GM12872 (cell line): ENCODE data around the gene BCR.

Source experiments
- CTCF ChIP-seq: IDR thresholded peaks from 3 replicates; pipeline ENCODE4 v1.5.1; 2011; ENCODE audit warnings: low read depth, mild to moderate bottlenecking, low read length, moderate library complexity; ENCODE audit not compliant: insufficient read depth

Gene BCR

GRCh38 chr22:23262518-23263332, 82.4 kb downstream of the BCR start:
- no peak for TF ChIP-seq CTCF

- no peak for TF ChIP-seq CTCF
These were observed 83.6 kb downstream of the BCR start for GRCh38 chr22:23263651-23264555.

- no peak for TF ChIP-seq CTCF
These were observed 84.5 kb downstream of the BCR start for GRCh38 chr22:23264610-23265367.

GRCh38 chr22:23265368-23265700, 85.0 kb downstream of the BCR start:
- no peak for TF ChIP-seq CTCF

GRCh38 chr22:23266780-23267179, 86.5 kb downstream of the BCR start:
- TF ChIP-seq CTCF = no peak

GRCh38 chr22:23267226-23268043, 87.1 kb downstream of the BCR start:
- no peak for TF ChIP-seq CTCF
